Esophagus muscularis mucosa (tissue), 4 donors: ENCODE data around the gene CTNNA2. TPM values are rescaled to one million over a fixed set of nuclear protein-coding genes. Genes with fewer than 3 reads are reported as not detected.
A peak's percentile ranks its signal among the peaks of the same experiment; 100 is the strongest.

Experiments
- DNase-seq: peaks from one replicate; pipeline ENCODE4 v3.0.0-alpha.2; 2017; ENCODE audit errors: extremely low spot score
- H3K27ac ChIP-seq, 4 donors: fragments of 200-600 bp; sonication (generic); replicated peaks in 1 of 4; 1 replicate in 3 of 4; 2 replicates in 1 of 4; pipeline ENCODE4 v1.5.1; 2016 to 2019; ENCODE audit warnings: mild to moderate bottlenecking in 1 of 4
- H3K27me3 ChIP-seq, 4 donors: fragments of 200-600 bp; sonication (generic); one replicate each; pipeline versions ENCODE4 v1.5.1 to v1.6.0; 2016 to 2019
- H3K36me3 ChIP-seq, 4 donors: fragments of 200-600 bp; sonication (generic); one replicate each; pipeline ENCODE4 v1.5.1; 2016 to 2019
- H3K4me1 ChIP-seq, 4 donors: fragments of 200-600 bp; sonication (generic); one replicate each; pipeline ENCODE4 v1.5.1; 2016 to 2019
- H3K4me3 ChIP-seq, 4 donors: fragments of 200-600 bp; sonication (generic); 1 replicate in 2 of 4; 2 replicates in 2 of 4; pipeline ENCODE4 v1.5.1; 2016 to 2019; ENCODE audit warnings: mild to moderate bottlenecking in 4 of 4, moderate library complexity in 1 of 4
- H3K9me3 ChIP-seq, 4 donors: fragments of 200-600 bp; sonication (generic); 1 replicate in 3 of 4; 2 replicates in 1 of 4; pipeline ENCODE4 v1.5.1; 2016 to 2019
- EP300 ChIP-seq: sonication (generic); formaldehyde crosslinking; IDR thresholded peaks from one replicate; pipeline ENCODE4 v1.6.1; 2017; ENCODE audit warnings: antibody characterized with exemption
- POLR2A ChIP-seq: fragments of 450-650 bp; IDR thresholded peaks from one replicate; pipeline ENCODE4 v1.6.1; 2017; ENCODE audit warnings: antibody characterized with exemption, moderate library complexity, mild to moderate bottlenecking, low read depth
- POLR2AphosphoS5 ChIP-seq, 2 donors: sonication (generic); formaldehyde crosslinking; IDR thresholded peaks; one replicate each; pipeline ENCODE4 v1.6.1; 2017; ENCODE audit warnings: antibody characterized with exemption in 2 of 2
- WGBS: methylation state at CpG from one replicate; pipeline ENCODE4 v1.1.5; 2018; 5-methylcytosine and 5-hydroxymethylcytosine counted together
- intact Hi-C: fragments of 100-400 bp; cut with DNase I; formaldehyde crosslinking; loops from one replicate; pipeline ENCODE4 v1.15.1; 2023
- total RNA-seq, 4 donors: library from RNA; depleted of rRNA; stranded (reverse); fragments of >200 nt; gene quantifications; one replicate each; pipeline versions ENCODE4 v1.1.0 to v1.2.1, GENCODE V29; 2016
- TF ChIP-seq, protein P1 (sequence below), 3 experiments: fragments of 200-600 bp in 2 of 3; fragments of 450-650 bp in 1 of 3; sonication (generic) in 2 of 3; IDR thresholded peaks; one replicate each; pipeline ENCODE4 v1.5.1; 2017 to 2019; ENCODE audit warnings: antibody characterized with exemption in 3 of 3, mild to moderate bottlenecking in 2 of 3, moderate library complexity in 1 of 3

The CTNNA2 gene
- total RNA-seq, 4 donors from 2014 or later: 0.42 to 2.5 (median 1.1) TPM

DNA sequence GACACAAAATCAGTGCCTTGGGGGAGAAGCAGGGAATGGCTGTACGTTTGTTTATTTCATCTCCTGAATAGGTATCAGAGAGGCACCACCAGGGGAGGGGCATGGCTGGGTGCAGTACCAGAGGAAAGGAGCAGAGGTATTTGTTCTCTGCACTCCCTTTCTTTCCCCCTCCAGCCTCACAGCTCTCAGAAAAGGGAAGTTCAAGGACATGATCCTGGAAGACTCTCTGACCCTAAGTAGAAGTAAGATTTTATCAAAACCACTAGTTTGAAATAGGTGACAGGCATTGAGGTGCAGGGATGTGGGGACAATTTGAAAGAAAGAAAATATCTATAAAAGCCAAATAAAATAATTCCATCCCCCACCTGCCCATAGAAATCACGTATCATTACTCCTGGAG is 655.2 kb downstream of the CTNNA2 start:
- Histone ChIP-seq H3K36me3 (no peaks in the 10 kb centered on the region), H3K27me3 (no peaks in the 10 kb centered on the region), H3K9me3 (no peaks in the 10 kb centered on the region), H3K27ac (no peak overlapping the region), H3K4me1 (no peaks in the 10 kb centered on the region), H3K4me3 (no peak overlapping the region)
- WGBS: 31% methylated on average over 2 of the region's 2 CpGs
- peak; percentile 77 for DNase-seq
- intact Hi-C loops: no loop called here
- TF ChIP-seq POLR2A (no peak), EP300 (no peak), POLR2AphosphoS5 (IDR thresholded peaks at IDR 0.05) (no peak)
- TF ChIP-seq, protein P1, sequence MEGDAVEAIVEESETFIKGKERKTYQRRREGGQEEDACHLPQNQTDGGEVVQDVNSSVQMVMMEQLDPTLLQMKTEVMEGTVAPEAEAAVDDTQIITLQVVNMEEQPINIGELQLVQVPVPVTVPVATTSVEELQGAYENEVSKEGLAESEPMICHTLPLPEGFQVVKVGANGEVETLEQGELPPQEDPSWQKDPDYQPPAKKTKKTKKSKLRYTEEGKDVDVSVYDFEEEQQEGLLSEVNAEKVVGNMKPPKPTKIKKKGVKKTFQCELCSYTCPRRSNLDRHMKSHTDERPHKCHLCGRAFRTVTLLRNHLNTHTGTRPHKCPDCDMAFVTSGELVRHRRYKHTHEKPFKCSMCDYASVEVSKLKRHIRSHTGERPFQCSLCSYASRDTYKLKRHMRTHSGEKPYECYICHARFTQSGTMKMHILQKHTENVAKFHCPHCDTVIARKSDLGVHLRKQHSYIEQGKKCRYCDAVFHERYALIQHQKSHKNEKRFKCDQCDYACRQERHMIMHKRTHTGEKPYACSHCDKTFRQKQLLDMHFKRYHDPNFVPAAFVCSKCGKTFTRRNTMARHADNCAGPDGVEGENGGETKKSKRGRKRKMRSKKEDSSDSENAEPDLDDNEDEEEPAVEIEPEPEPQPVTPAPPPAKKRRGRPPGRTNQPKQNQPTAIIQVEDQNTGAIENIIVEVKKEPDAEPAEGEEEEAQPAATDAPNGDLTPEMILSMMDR (IDR thresholded peaks at IDR 0.05): no peak

DNA sequence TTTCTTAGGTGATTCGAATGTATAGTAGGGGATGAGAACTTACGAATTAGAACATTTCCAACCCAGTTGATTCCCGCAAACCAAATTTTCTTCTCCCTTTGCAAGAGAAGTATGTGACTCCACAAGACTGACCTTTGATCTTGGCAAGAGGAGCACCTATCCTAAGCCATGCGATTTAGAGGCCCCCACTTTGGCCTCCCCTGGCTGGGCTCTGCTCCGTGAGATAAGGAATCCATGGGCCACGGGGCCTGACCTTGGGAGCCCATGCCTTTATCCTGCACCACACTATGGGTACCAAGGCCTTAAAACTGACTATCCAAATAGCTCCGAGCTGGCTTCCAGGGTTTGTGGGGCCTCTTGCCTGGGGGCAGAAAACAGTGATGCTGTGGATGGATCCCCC is 656.0 kb downstream of the CTNNA2 start:
- no peaks in the 10 kb centered on the region for H3K4me1 ChIP-seq
- DNase-seq: peak; percentile 62
- no peaks in the 10 kb centered on the region for H3K27me3 ChIP-seq
- TF ChIP-seq EP300 (no peak), POLR2AphosphoS5 (IDR thresholded peaks at IDR 0.05) (no peak), POLR2A (no peak)
- TF ChIP-seq, protein P1 (IDR thresholded peaks at IDR 0.05): no peak
- 95% methylated on average over 7 of the region's 7 CpGs for WGBS
- H3K36me3 ChIP-seq: no peaks in the 10 kb centered on the region
- H3K4me3 ChIP-seq: no peak overlapping the region
- H3K27ac ChIP-seq: no peak overlapping the region
- H3K9me3 ChIP-seq: no peaks in the 10 kb centered on the region
- intact Hi-C loops: no loop called here

DNA sequence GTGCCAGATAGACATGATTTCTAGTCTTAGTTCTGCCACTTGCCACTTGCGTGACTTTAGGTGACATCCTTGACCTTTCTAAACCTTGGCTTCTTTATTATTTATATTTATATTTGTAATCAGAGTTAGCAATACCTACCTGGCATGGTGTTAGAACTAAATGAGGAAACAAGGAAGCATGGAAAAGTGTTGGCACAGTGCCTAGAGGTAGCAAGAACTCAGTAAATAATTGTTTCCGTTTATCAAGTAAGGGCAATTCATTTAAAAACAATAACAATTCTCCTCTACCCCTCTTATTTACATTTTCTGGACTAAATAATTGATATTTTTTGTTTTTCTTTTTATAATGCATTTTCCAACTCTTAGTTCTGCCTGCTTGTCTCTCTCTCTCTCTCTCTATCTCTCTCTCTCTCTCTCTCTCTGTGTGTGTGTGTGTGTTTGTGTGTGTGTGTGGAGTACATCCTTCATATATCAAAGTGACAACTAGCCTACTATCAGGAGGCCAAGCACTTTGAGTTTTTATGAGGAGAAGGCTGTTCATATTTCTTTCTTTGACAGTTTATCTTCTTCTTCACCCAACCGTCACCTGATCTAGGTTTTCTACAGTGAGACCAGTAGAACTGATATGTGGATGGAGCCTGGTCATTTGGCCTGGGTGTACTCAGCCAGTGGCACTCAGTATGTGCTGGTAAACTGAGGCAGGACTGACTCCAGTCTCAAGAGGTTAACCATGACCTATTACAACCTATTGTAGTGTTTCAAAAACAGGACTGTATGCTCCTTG is 657.2 kb downstream of the CTNNA2 start:
- no peaks in the 10 kb centered on the region for H3K36me3 ChIP-seq
- H3K4me3 ChIP-seq: no peak overlapping the region
- H3K27ac ChIP-seq: no peak overlapping the region
- TF ChIP-seq EP300: no peak
- TF ChIP-seq, protein P1 (IDR thresholded peaks at IDR 0.05): no peak
- TF ChIP-seq POLR2AphosphoS5 (IDR thresholded peaks at IDR 0.05): no peak
- TF ChIP-seq POLR2A: no peak
- DNase-seq: peak; percentile 24
- no peaks in the 10 kb centered on the region for H3K27me3 ChIP-seq
- 65% methylated on average over 3 of the region's 3 CpGs for WGBS
- intact Hi-C loops: no loop called here
- no peaks in the 10 kb centered on the region for H3K4me1 ChIP-seq
- no peaks in the 10 kb centered on the region for H3K9me3 ChIP-seq

DNA sequence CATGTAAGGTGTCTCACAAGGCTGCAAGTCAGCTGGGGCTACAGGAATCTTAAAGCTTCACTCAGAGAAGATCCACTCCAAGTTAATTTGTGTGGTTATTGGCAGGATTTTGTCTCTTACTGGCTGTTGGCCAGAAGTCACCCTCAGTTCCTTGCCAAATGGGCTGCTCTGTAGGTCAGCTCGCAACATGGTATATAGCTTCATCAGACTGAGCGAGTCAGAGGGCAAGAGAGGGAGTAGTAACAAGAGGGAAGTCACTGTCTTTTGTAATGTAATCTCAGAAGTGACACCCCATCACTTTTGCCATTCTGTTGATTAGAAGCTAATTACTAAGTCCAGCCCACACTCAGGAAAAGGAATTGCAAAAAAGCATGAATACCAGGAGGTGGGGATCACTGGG is 672.2 kb downstream of the CTNNA2 start:
- Histone ChIP-seq H3K27me3 (no peaks in the 10 kb centered on the region), H3K9me3 (peaks cover 0 to 12% (median 7%) of the 10 kb centered on the region in 4 donors), H3K4me3 (no peak overlapping the region), H3K4me1 (no peaks in the 10 kb centered on the region), H3K36me3 (no peaks in the 10 kb centered on the region), H3K27ac (no peak overlapping the region)
- TF ChIP-seq POLR2AphosphoS5 (IDR thresholded peaks at IDR 0.05) (no peak), EP300 (no peak), POLR2A (no peak)
- TF ChIP-seq, protein P1 (IDR thresholded peaks at IDR 0.05): no peak
- DNase-seq: peak; percentile 81
- 44% methylated on average over 2 of the region's 2 CpGs for WGBS
- intact Hi-C loops: no loop called here
